Ramos (cell line): ENCODE measurements around the gene GFPT2.

Experiments
- in situ Hi-C: fragments of 300-500 bp; cut with MboI; formaldehyde crosslinking; loops from one replicate; pipeline ENCODE4 v1.14.3; 2022; ENCODE audit warnings: low sequenced_read_pairs; ENCODE audit not compliant: unreplicated experiment

The GFPT2 gene

DNA sequence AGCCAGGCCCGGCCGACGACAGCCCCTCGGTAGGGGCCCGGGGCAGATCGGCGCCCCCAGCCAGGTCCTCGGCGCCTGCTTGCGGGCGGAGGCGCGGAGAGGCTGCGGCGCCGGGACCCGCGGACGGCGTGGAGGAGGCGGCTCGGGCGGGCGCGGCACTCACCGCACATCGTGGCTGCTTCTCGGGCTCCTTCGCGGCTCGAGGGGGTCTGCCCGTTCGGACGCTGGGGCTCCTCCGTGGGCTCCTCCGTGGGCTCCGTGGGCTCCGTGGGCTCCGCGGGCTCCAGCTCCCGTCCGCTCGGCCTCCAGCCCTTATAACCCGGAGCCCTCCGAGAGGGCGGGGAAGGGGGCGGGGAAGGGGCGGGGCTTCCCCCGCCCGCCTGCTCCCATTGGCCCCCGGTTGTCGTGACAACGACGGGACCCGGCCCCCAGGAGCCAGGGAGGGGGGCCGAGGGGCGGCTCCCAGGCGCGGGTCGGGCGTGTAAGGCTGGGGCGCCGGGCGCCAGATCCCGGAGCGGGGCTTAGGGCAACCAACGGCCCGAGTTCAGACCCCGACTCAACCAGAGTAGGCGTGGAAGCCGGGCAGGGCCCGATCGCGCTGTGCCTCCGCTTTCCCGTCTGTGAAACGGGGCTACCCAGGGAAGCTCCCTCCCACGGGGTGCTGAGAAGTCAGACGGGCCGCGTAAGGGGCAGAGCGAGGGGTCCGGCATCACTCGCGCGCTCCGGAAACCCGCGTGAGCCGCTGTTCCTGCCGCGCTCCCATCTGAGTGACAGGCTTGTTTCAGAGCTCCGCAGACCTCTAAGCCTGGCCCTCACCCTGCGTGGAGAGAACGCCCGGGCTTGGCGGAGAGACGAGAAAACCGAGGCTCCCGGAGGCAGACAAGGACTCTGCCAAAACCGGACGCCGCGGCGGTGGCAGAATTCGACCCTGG lies at the start of gene GFPT2:
TSS of gene GFPT2 (minus strand) at position 289 of the 932 bp plus-strand sequence. CDS start at position 170, 119 bp downstream.
- in situ Hi-C loops, result no loop called here

DNA sequence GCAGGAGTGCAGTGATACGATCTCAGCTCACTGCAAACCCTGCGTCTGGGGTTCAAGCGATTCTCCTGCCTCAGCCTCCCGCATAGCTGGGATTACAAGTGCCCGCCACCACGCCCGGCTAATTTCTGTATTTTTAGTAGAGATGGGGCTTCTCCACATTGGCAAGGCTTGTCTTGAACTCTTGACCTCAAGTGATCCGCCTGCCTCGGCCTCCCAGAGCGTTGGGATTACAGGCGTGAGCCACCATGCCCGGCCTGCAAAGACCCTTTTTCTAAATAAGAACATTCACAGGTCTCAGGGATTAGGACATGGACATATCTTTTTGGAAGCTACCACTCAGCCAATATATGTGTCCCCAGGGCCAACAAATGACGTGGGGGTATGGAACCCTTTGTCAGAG lies 49.6 kb upstream of the GFPT2 start:
- in situ Hi-C loops, result no loop called here

DNA sequence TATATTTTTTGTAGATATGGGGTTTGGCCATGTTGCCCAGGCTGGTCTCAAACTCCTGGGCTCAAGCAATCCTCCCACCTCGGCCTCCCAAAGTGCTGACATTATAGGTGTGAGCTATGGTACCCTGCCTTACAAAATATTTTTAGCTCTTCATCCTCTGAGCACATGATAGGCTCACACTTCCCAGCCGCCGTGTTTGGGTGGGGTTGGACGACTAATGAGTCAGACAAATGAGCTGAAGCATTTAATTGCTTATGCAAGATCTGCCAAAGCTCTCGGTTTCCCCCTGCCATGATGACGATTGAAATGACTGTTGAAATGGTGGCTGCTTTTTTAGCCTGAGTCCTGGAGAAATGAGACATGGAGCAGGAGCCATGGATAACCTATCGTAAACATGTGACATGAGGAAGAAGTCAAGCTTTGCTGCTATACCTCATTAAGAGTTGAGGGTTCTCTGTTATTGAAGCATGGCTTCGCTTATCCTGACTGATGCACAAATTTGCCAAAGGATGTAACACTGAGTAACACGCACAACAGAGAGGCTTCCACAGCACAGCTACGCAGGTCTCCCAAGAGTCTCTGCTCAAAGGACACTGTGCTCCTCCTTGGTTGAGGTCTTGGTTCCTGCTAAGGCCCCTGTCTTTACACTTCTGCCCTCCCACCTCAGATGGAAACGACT lies 48.2 kb upstream of the GFPT2 start:
- in situ Hi-C loops, result no loop called here

DNA sequence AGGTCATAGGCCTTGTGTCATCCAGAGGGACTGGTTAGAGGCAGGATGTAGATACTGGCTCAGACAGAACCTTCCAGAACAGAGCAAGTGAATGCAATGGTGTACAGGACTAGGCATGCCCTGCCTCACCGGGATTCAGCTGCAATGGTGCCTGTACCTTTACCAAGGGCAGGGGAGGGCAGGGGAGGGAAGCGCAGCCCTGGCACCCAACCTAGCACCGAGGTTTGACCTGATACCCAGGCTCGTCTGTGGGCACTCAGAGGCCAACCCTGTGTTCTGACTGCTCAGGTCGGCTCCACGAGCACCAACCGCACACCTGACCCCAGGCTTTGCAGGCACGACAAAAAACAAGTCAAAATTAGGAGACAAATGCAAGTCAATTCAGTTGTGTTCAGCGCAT lies 47.3 kb upstream of the GFPT2 start:
- in situ Hi-C loops, result no loop called here

DNA sequence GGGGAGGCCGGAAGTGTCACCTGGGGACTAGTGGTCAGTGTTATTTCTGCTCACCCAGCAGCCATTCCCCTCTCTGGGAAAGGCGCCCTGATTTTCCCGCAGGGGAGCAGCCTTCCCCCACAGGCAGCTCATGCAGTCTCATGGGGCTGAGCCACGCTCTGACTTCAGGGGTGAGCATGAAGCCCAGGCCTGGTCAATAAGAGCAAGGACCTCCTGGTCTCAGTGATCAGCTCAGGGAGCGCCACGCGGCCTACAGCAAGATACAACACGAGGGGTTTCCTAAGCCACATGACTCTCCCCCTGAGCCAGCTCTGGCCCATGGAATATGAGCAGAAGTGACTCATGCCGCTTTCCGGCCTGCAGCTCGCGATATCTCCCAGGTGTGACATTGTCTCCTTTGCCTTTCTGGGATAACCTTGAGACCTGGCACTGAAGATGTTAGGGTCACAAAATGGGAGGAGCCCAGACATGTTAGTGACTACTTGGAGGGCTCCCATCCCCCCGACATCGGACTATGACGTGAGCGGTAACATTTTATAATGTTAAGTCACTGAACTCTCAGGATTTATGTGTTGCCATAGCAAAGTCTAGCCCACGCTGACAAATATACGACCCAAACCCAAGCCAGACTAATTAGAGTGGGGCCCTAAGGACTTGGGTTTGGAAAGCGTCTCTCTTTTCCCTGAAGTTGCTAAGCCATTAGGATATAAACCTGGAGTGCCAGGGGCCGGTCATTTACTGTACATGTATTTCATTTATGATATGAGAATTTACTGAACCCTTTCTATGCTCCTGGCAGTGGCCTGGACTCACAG lies 46.5 kb upstream of the GFPT2 start:
- in situ Hi-C loops, result no loop called here

DNA sequence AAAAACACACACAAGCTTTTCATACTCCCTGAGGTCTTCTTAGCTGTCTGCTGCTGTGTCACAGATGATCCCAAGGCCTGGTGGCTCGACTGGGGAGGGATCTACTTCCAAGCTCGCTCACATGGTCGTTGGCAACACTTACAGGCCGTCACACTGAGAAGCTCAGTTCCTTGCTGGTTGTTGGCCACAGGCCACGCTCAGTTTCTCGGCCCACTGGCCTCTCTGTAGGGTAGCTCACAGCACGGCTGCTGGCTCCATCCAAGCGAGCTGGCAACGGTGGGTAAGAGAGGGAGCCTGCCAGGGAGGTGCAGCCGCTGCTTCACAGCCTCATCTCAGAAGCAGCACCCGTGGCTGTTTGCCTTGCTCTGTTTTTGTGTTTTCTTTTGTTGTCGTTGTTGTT lies 43.8 kb upstream of the GFPT2 start:
- in situ Hi-C loops, result no loop called here

DNA sequence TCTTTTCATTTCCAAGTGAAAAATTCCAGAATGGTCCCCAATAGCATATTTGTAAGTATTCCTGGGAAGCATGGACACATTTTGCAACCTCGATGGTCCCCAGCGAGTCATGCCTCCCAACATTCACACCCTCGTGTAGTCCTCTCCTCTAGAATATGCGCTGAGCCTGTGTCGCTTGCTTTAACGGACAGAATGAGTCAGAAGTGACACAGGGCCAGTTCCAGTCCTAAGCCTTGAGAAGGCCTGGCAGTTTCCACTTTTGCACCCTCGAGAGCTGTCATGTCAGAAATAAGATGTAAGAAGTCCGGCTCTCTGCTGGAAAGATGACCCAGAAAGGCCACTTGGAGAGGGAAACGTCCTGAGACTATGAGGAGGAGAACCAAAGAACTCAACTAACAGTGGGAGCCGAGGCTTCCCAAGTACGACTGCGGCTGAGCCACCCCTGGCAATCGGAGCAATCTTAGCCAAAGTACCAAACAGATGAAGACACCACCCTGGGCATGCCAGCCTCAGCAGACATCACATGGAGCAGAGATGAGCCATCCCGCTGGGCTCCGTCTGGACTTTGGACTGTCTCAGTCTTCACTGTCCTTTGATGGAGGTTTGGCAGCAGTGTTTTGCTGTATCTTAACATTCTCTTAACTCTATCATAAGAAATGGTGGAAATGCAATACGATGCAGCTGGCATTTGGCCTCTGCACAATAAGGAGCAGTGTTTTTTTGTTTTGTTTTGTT lies 42.6 kb upstream of the GFPT2 start:
- in situ Hi-C loops, result no loop called here

DNA sequence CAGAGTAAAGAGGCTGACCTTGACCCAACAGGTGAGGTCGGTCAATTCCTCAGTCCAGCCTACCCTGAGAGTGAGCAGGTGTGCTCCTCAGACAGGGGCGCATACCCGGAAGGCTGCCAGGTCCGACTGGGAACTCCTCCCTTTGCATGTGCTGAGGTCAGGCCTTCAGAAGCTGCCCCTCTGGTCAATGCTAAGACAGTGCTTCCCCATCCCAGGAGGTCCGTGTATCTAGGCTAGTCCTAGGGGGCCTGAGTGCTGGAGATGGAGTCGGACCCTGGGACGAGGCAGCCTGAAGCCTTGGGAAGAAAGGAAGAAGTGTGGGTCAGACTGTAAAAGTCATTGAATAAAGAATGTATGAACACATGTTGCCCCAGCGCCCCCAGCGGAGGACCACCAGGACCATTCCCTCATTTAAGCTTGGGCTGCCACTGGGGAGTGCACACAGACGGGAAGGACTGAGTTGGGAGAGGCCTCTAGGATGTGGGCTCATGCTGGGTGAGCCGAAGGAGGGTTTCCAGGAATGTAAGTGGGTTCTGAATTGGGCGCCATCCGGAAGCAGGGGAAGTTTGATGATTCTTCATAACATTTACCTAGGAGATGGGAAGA lies 41.0 kb upstream of the GFPT2 start:
- in situ Hi-C loops, result no loop called here

DNA sequence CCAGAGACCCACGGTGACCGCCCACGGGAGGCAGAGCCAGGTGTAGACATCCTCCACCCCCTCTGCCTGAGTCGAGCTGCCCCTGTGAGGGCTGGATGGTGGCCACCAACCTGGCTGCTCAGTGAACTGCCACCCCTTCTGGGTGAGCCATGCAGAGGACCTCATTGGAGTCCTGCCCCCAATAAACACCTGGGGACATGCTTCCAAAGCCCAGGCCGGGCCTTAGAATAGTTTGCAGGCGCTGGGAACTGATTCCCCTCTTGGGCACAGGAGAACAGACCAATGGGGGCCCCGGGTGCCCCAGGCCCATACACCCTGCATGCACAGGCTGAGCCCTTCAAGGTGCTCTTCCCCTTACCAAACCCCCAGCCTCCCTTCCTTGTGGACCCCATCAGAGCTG lies 38.1 kb upstream of the GFPT2 start:
- in situ Hi-C loops, result no loop called here

DNA sequence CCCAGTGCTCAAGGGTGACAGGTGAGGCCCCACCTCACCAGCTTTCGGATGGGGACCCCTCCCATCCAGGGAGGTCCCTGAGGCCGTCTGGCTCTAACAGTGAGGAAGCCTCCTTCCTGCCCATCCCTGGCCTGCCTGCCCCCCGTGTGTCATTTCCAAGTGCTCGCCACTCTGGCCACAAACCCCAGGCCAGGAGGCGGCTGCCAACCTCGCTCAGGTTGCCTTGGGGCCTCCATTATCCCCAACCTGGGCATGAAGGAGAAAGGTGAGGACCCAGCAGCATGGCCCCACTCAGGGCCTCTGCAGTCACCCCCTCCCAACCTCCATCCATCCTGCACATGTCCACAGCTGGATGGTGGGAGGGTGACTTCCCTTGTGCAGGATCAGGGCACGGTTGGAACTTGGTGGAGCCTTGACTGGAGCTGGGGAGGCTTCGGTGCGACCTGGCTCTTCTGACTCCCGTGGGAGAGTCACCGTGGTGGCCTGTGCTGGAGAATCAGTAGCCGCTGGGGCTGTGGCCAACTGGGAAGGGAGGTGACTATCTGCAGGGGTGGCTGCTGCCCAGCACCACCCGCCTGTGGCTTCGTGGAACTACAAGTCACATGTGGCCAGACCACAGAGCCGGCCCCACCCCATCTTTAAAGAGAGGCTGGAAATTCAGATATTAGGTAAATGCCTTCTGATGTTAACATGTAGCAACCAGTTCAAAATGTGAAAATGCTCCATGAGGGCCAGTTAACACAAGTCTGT lies 37.5 kb upstream of the GFPT2 start:
- in situ Hi-C loops, result no loop called here

DNA sequence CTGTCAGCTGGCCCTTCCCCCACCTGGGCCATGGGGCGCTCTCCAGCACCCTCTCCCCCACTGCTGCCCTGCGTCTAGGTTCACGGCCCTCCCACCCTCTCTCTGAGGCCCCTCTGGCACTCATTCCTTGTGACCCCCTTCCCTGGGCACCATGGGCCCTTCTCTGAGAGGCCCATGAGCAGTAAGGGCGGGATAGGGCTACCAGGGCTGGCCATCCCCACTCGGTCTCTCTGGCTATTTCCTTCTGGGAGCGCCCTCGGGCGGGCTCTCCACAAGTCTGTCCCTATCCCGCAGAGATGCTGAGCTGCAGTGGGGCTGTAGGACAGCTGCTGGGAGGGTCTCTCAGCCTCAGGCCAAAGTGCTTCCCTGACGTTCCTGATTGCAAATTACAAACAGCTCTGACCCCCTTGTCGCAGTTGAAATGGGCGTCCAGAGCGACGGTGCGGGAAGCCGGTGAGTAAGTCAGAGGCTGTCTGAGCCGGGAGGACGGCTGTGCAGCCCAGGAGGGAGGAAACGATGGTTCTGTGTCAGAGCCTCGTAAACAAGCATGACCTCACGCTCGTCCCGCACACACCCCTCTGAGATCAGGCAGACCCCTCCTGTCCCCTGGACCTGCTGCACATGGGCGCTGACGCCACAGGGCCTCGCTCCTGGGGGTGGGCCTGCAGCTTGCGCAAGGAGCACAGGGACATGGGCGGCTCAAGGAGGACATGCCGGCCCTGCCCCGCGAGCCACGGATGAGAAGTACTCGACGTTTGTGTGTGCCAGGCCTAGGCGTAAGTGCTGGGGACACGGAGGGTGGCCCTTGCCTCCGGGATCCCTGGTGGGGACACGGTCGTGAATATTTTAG lies 36.3 kb upstream of the GFPT2 start:
- in situ Hi-C loops, result no loop called here

DNA sequence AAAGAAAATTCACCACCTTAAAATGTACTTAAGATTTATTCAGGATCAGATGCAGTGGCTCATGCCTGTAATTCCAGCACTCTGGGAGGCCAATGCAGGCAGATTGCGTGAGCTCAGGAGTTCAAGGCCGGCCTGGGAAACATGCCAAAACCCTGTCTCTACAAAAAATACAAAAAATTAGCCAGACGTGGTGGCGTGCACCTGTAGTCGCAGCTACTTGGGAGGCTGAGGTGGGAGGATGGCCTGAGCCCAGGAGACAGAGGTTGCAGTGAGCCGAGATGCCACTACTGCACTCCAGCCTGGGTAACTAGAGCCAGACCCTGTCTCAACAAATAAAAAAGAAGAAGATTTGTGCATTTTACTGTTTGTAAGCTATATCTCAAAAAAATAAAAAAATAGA lies 34.7 kb upstream of the GFPT2 start:
- in situ Hi-C loops, result no loop called here

DNA sequence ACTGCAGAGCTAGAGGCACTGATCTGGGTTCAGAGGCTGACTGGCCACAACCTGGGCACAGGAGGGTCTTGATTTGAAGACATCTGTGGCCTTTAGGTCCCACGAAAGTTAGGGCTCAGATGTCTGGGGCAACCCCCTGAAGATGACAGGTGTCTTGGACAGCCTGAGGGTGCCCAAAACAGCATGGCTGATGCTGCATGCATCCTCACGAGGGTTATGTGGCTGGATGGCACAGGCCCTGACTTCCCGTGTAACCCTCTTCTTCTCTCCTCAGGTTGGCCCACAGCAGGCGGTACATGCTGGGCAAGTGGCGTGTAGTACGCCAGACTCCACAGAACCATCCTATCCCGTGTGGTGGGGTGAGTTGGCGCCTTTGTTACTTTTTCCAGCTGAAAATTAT lies 29.8 kb upstream of the GFPT2 start:
- in situ Hi-C loops, result no loop called here

DNA sequence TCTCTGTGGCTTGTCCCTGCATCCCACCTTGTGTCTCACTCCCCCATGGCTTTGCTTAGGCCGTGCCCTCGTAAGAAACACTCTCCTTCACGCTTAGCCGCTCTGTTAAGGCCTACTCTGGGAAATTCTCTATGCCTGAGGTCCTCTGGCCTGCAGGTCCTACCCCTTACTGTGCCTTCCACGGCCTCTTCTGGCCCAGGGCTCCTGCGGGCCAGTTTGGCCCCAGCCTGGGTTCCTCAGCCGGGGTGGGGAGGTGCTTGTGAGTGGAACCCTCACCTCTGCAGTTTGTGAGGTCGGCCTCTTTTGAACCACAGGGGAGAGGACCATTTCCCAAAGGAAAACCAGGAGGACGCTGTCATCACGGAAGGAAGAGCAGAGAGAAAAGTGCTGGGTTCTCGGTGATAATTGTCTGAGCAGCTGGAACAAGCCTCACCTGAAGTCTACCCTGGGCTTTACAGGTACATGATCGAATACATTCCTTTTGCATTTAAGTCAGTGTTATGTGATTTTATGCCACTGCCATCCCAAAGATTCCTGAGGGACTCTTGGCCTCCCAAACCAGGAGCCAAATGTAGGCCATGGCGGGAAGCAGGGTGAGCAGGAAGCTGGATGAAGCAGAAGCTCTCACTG lies 28.8 kb upstream of the GFPT2 start:
- in situ Hi-C loops, result no loop called here

DNA sequence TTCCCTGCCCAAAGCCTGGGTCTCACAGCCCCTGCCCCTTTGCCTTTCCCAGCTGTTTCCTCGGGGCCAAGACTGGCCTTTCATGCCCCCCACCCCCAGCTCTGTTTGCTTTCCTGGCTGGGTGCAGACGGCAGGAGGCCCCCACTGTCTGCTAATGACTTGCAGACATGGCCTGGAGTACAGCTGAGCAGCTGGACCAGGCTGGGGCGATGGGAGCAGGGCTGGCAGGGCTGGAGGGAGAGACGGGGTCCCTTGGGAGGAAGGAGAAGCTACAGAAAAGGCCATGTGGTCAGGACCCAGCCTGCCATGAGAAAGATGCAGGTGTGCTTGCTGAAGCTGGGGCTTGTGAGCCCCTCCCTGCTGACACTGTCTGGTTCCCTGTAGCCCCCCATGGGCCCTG lies 28.3 kb upstream of the GFPT2 start:
- in situ Hi-C loops, result no loop called here

DNA sequence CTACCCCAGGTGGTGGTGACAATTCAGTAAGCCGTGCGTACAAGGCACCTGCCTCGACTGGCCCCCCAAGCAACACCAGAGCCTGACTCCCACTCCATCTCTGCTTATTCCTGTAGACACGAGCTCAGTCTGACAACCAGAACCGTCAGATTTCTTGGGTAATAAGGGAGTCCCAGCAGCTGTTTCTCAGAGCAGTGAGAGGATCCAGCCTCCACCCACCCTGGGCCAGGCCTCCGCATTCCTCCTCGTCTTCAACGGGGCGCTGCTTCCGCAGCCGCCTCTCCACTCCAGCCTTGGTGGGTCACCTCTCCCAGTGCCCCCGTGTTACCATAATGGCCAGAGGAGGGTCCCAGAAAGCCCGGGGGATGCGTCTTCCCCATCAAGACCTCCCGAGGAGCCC lies 27.7 kb upstream of the GFPT2 start:
- in situ Hi-C loops, result no loop called here

DNA sequence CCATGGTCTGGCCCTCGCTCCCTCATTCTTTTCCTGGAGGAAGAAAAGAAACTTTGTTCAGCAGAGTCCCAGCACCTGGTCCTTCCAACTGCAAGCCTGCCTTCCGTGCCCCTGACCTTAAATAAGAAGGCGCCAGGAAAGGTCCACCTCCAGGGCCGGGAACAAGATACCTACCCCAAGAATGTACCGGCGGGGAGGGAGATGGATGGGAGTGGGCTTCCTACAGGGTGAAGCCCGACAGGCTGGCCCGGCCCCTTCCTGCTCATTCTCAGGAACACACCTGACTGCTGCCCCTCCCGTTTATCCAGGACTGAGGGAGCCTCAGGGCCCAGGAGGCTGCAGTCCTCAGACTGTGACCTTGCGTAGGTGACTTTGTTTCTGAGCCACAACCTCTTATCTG lies 27.3 kb upstream of the GFPT2 start:
- in situ Hi-C loops, result no loop called here
